Activated naive CD4-positive, alpha-beta T cell (primary cell): ENCODE measurements around the gene TRIM5.
"Not testable (repeated sequence)": the region's sequence is repeated elsewhere in the genome, so short reads cannot be mapped to it uniquely, and the experiment has no call there.

Experiments
- DNase-seq, 4 experiments: peaks; one replicate each; lab custom pipeline; 2025; lab: John Stamatoyannopoulos, UW

Gene TRIM5

GRCh38 chr11:5684646-5685362 is at the start of gene TRIM5:
TRIM5 (minus strand) TSS chr11:5685074; CDS start chr11:5680177, 4,897 bp downstream.
- peak; percentile 23 to 67 (median 40) for DNase-seq

GRCh38 chr11:5727691-5728090 is 42.8 kb upstream of the TRIM5 start:
- DNase-seq, result no peak

- no peak for DNase-seq
Observed at GRCh38 chr11:5726351-5726750, 41.5 kb upstream of the TRIM5 start.

- no peak for DNase-seq
Observed at GRCh38 chr11:5722622-5723021, 37.7 kb upstream of the TRIM5 start.

- no peak for DNase-seq
Observed at GRCh38 chr11:5719703-5720495, 35.0 kb upstream of the TRIM5 start.

GRCh38 chr11:5716518-5716917 is 31.6 kb upstream of the TRIM5 start:
- DNase-seq, result not testable (repeated sequence)

- no peak for DNase-seq
Observed at GRCh38 chr11:5713695-5714094, 28.8 kb upstream of the TRIM5 start.

- DNase-seq, result no peak
Observed at GRCh38 chr11:5712507-5712906, 27.6 kb upstream of the TRIM5 start.

GRCh38 chr11:5705688-5706087 is 20.8 kb upstream of the TRIM5 start:
- DNase-seq, result no peak

- no peak for DNase-seq
Observed at GRCh38 chr11:5703741-5704536, 19.1 kb upstream of the TRIM5 start.

GRCh38 chr11:5701055-5701577 is 16.2 kb upstream of the TRIM5 start:
- DNase-seq, result no peak

GRCh38 chr11:5700421-5701054 is 15.7 kb upstream of the TRIM5 start:
- DNase-seq, result no peak

- no peak for DNase-seq
Observed at GRCh38 chr11:5698281-5698680, 13.4 kb upstream of the TRIM5 start.

- DNase-seq, result no peak
Observed at GRCh38 chr11:5696210-5696609, 11.3 kb upstream of the TRIM5 start.

- no peak for DNase-seq
Observed at GRCh38 chr11:5695580-5695979, 10.7 kb upstream of the TRIM5 start.

- no peak for DNase-seq
Observed at GRCh38 chr11:5694642-5695041, 9.8 kb upstream of the TRIM5 start.

- DNase-seq, result no peak
Observed at GRCh38 chr11:5691964-5692361, 7.1 kb upstream of the TRIM5 start.

GRCh38 chr11:5691238-5691963 is 6.5 kb upstream of the TRIM5 start:
- DNase-seq, result not testable (repeated sequence)

GRCh38 chr11:5690736-5691135 is 5.9 kb upstream of the TRIM5 start:
- no peak for DNase-seq

GRCh38 chr11:5690216-5690615 is 5.3 kb upstream of the TRIM5 start:
- no peak for DNase-seq

- DNase-seq, result peak in 2 of 4 experiments; percentile 32 to 49
Observed at GRCh38 chr11:5689551-5689983, 4.7 kb upstream of the TRIM5 start, which contains the start of gene TRIM22. TRIM22 (plus strand) TSS chr11:5689790; CDS start chr11:5696233, 6,443 bp downstream.
